ENCODE results near the gene CHRM2. TPM values are rescaled to one million over a fixed set of nuclear protein-coding genes. Genes with fewer than 3 reads are reported as not detected.
A peak's percentile ranks its signal among the peaks of the same experiment; 100 is the strongest.

Gene CHRM2
- total and polyA plus RNA-seq, 2 of the 4 experiments (the other 2 are of a cell fraction) = 79.3 to 184 TPM

- no peak overlapping the region for H3K56ac ChIP-seq (ENCODE audit: extremely low read depth, insufficient read depth, low read length)
- H3K23ac ChIP-seq (ENCODE audit: low read depth, low read length) = peak overlapping the region; percentile 2; the same call in 1 of the 2 replicates
- in situ Hi-C loops (cut with MboI; ENCODE audit: low sequenced_read_pairs) (no loop called here), dilution Hi-C loops (cut with HindIII; ENCODE audit: low sequenced_read_pairs, unreplicated experiment) (no loop called here), intact Hi-C loops (cut with micrococcal nuclease) (no loop called here)
- WGBS, 2 experiments (ENCODE audit: extremely low coverage in 2 of 2, insufficient read length in 1 of 2) = 83% methylated on average over 1 of the region's 6 CpGs; no CpG with 5 or more reads in 1 of the 2 experiments
- no peak overlapping the region for H2AK5ac ChIP-seq (ENCODE audit: low read depth, low read length)
- H4K8ac ChIP-seq (ENCODE audit: low read depth in 2 of 2, low read length in 2 of 2) = no peak overlapping the region
- ChIA-PET POLR2A (ENCODE audit: unreplicated experiment) (no interaction called here), CTCF (interaction anchor here (0.6 kb wide), 1 partner anchor 315 kb away, joined by 3 read pairs; no protein-coding TSS in a partner anchor)
- H3K4ac ChIP-seq (ENCODE audit: low read depth, low read length) = no peak overlapping the region
- no peak overlapping the region for H3K18ac ChIP-seq (ENCODE audit: low read depth, low read length)
- no peak overlapping the region for H2AK9ac ChIP-seq (replicated peaks; ENCODE audit: low read depth, low read length, poor library complexity)
- H3K9ac ChIP-seq (ENCODE audit: low read depth, low read length) = no peak overlapping the region
- no peaks in the 10 kb centered on the region for H3K9me3 ChIP-seq (ENCODE audit: control insufficient read depth, insufficient read depth, low read length)
- DNase-seq = peak; percentile 65
- ATAC-seq (ENCODE audit: low read depth) = peak; percentile 68
- peaks cover 13% of the 10 kb centered on the region for H3K36me3 ChIP-seq (ENCODE audit: control insufficient read depth, insufficient read depth, low read length)
- H4K91ac ChIP-seq (ENCODE audit: insufficient read depth, low read depth, low read length) = no peak overlapping the region
- H3K14ac ChIP-seq (replicated peaks; ENCODE audit: low read depth, low read length) = 0 out of 2 replicates have a peak overlapping the region, but pooled peaks have one; percentile 10
- H2BK5ac ChIP-seq (ENCODE audit: low read depth, low read length, poor library complexity, severe bottlenecking) = no peak overlapping the region
- H3K79me1 ChIP-seq (ENCODE audit: low read depth in 1 of 2, low read length in 2 of 2) = peaks cover 15 to 66% of the 10 kb centered on the region in 2 experiments; a peak in 3 of 4 replicates
- TF ChIP-seq MXI1 (IDR thresholded peaks at IDR 0.05; ENCODE audit: borderline replicate concordance, low read depth, low read length) (peak; percentile 64; the same call in 1 of the 2 replicates), FOS (IDR thresholded peaks at IDR 0.05; ENCODE audit: low read depth, low read length) (no peak), CTCF (conservative IDR thresholded peaks at IDR 0.05; ENCODE audit: low read depth, low read length) (peak; percentile 12; the same call in 1 of the 2 replicates), POLR2A (IDR thresholded peaks at IDR 0.05; ENCODE audit: low read depth, low read length) (no peak)
- peak overlapping the region; percentile 37; the same call in 1 of the 2 replicates for H3K27ac ChIP-seq (ENCODE audit: insufficient read depth, low read length)
- H2BK15ac ChIP-seq (ENCODE audit: low read depth, low read length) = no peak overlapping the region
- H4K5ac ChIP-seq (ENCODE audit: low read depth, low read length) = no peak overlapping the region
- no TSS peak for BruUV-seq (replicated peaks)
- peaks cover 3% of the 10 kb centered on the region for H3K4me1 ChIP-seq (ENCODE audit: control insufficient read depth, insufficient read depth, low read length)
- H3K4me2 ChIP-seq (ENCODE audit: low read depth, low read length) = no peak overlapping the region
- H3K4me3 ChIP-seq (ENCODE audit: insufficient read depth, low read depth, low read length) = no peak overlapping the region
- peaks cover 14% of the 10 kb centered on the region; the same call in 1 of the 2 replicates for H4K20me1 ChIP-seq (ENCODE audit: insufficient read depth, low read length)
- peaks cover 3% of the 10 kb centered on the region; the same call in 1 of the 2 replicates for H3K9me1 ChIP-seq (ENCODE audit: insufficient read depth, low read length)
- H3K27me3 ChIP-seq (ENCODE audit: control insufficient read depth, insufficient read depth, low read length) = no peaks in the 10 kb centered on the region
- no peak overlapping the region for H2AFZ ChIP-seq (replicated peaks; ENCODE audit: low read length, poor library complexity)
- H2BK20ac ChIP-seq (ENCODE audit: low read depth, low read length) = no peak overlapping the region
- no peak overlapping the region for H2BK120ac ChIP-seq (ENCODE audit: low read depth, low read length)
Measured at GRCh38 chr7:136911344-136911743, 42.9 kb downstream of the CHRM2 start.
